ENCODE results near the gene STPG2.

GRCh38 chr4:98006060-98006459 lies 137.2 kb downstream of the STPG2 start:
- TF ChIP-seq CTCF (conservative IDR thresholded peaks at IDR 0.05) (no peak), EZH2 (IDR thresholded peaks at IDR 0.05; ENCODE audit: low read depth) (no peak)
